Testis (tissue), 3 donors: ENCODE measurements around the gene RPS10. TPM values are rescaled to one million over a fixed set of nuclear protein-coding genes. Genes with fewer than 3 reads are reported as not detected.

Experiments
- DNase-seq: peaks from one replicate; pipeline ENCODE4 v3.0.0-alpha.2; 2019
- H3K27ac ChIP-seq, 2 donors: fragments of 200-600 bp; sonication (generic); one replicate each; pipeline ENCODE4 v1.5.1; 2019
- H3K27me3 ChIP-seq: fragments of 200-600 bp; sonication (generic); one replicate; pipeline ENCODE4 v1.5.1; 2019
- H3K36me3 ChIP-seq: fragments of 200-600 bp; sonication (generic); one replicate; pipeline ENCODE4 v1.5.1; 2017; ENCODE audit warnings: low read depth; ENCODE audit errors: missing control alignments
- H3K4me1 ChIP-seq: fragments of 200-600 bp; sonication (generic); one replicate; pipeline ENCODE4 v1.5.1; 2019
- H3K4me3 ChIP-seq, 2 donors: fragments of 200-600 bp; sonication (generic); one replicate each; pipeline ENCODE4 v1.5.1; 2017 to 2019
- H3K9me3 ChIP-seq: fragments of 200-600 bp; sonication (generic); one replicate; pipeline ENCODE4 v1.5.1; 2017
- CTCF ChIP-seq, 3 experiments: fragments of 450-650 bp in 2 of 3; fragments of 200-600 bp in 1 of 3; sonication (generic) in 1 of 3; IDR thresholded peaks; one replicate each; pipeline ENCODE4 v1.5.1; 2016 to 2019; ENCODE audit warnings: antibody characterized with exemption in 3 of 3, mild to moderate bottlenecking in 2 of 3, moderate library complexity in 1 of 3
- POLR2A ChIP-seq: fragments of 450-650 bp; IDR thresholded peaks from one replicate; pipeline ENCODE4 v1.6.1; 2017; ENCODE audit warnings: antibody characterized with exemption, mild to moderate bottlenecking, moderate library complexity
- WGBS, 2 donors: methylation state at CpG; one replicate each; pipeline ENCODE4 v1.1.5; 2018; 5-methylcytosine and 5-hydroxymethylcytosine counted together
- intact Hi-C: fragments of 100-400 bp; cut with DNase I; formaldehyde crosslinking; loops from one replicate; pipeline ENCODE4 v1.15.1; 2023; ENCODE audit warnings: low total_unique reads
- polyA plus RNA-seq: library from polyadenylated mRNA; stranded (reverse); fragments of 350-450 nt; fragmentation: Illumina TruSeq; extraction: RNeasy Lipid Tissue Mini Kit (QIAGEN cat#74804); gene quantifications from one replicate; pipeline ENCODE4 v1.2.3, GENCODE V29; 2014; ENCODE audit warnings: low read depth, low replicate concordance; ENCODE audit not compliant: insufficient read depth
- total RNA-seq, 2 donors: library from RNA; depleted of rRNA; stranded (reverse); fragments of >200 nt; gene quantifications; one replicate each; pipeline ENCODE4 v1.2.3, GENCODE V29; 2016

RPS10 gene
- total and polyA plus RNA-seq, 3 donors from 2014 or later: 926 to 1,691 (median 1,309) TPM

GRCh38 chr6:34455831-34456230 is 30.0 kb upstream of the RPS10 start:
- H3K36me3 ChIP-seq: no peaks in the 10 kb centered on the region
- no peak for DNase-seq
- H3K4me3 ChIP-seq: no peak overlapping the region
- intact Hi-C loops: no loop called here
- H3K27ac ChIP-seq: no peak overlapping the region
- H3K4me1 ChIP-seq: no peaks in the 10 kb centered on the region
- H3K27me3 ChIP-seq: no peaks in the 10 kb centered on the region
- TF ChIP-seq POLR2A (no peak), CTCF (IDR thresholded peaks at IDR 0.05) (no peak)
- H3K9me3 ChIP-seq: no peaks in the 10 kb centered on the region
- WGBS, 2 donors: 43 to 78% methylated on average over 1 of the region's 1 CpG

GRCh38 chr6:34451192-34451591 is 25.3 kb upstream of the RPS10 start:
- WGBS, 2 donors: 100% methylated on average over 1 of the region's 1 CpG
- Histone ChIP-seq H3K27ac (no peak overlapping the region), H3K4me1 (no peaks in the 10 kb centered on the region), H3K9me3 (no peaks in the 10 kb centered on the region), H3K27me3 (no peaks in the 10 kb centered on the region), H3K36me3 (no peaks in the 10 kb centered on the region), H3K4me3 (no peak overlapping the region)
- intact Hi-C loops: no loop called here
- TF ChIP-seq CTCF (IDR thresholded peaks at IDR 0.05) (no peak), POLR2A (no peak)
- DNase-seq: no peak

- no peaks in the 10 kb centered on the region for H3K27me3 ChIP-seq
- H3K4me3 ChIP-seq: no peak overlapping the region
- TF ChIP-seq POLR2A (no peak), CTCF (IDR thresholded peaks at IDR 0.05) (no peak)
- WGBS, 2 donors: 72 to 79% methylated on average over 4 to 5 of the region's 5 CpGs
- no peaks in the 10 kb centered on the region for H3K4me1 ChIP-seq
- no peaks in the 10 kb centered on the region for H3K9me3 ChIP-seq
- H3K36me3 ChIP-seq: no peaks in the 10 kb centered on the region
- no peak for DNase-seq
- no peak overlapping the region for H3K27ac ChIP-seq
- intact Hi-C loops: no loop called here
Observed at GRCh38 chr6:34447910-34448309, 22.0 kb upstream of the RPS10 start.

- WGBS, 2 donors: 77 to 78% methylated on average over 7 of the region's 7 CpGs
- intact Hi-C loops: no loop called here
- DNase-seq: no peak
Observed at GRCh38 chr6:34447386-34447785, 21.5 kb upstream of the RPS10 start.

More at GRCh38 chr6:34447386-34447785, 21.5 kb upstream of the RPS10 start:
- Histone ChIP-seq H3K27ac (no peak overlapping the region), H3K4me1 (no peaks in the 10 kb centered on the region), H3K36me3 (no peaks in the 10 kb centered on the region), H3K27me3 (no peaks in the 10 kb centered on the region), H3K9me3 (no peaks in the 10 kb centered on the region), H3K4me3 (no peak overlapping the region)
- TF ChIP-seq CTCF (IDR thresholded peaks at IDR 0.05): no peak
- no peak for TF ChIP-seq POLR2A
